ENCODE data around the gene SLC30A10. TPM values are rescaled to one million over a fixed set of nuclear protein-coding genes. Genes with fewer than 3 reads are reported as not detected.

The SLC30A10 gene
- polyA plus RNA-seq, 2 of the 4 experiments (the other 2 are of a cell fraction): 0.03 to 0.04 TPM

- Histone ChIP-seq H3K27ac (no peak overlapping the region), H3K9me3 (no peaks in the 10 kb centered on the region), H3K4me3 (no peak overlapping the region), H3K4me2 (no peak overlapping the region), H3K4me1 (no peaks in the 10 kb centered on the region)
- ATAC-seq (no peak), FAIRE-seq (no peak), DNase-seq (ENCODE audit: low read depth in 1 of 2, low spot score in 1 of 2) (no peak)
- TF ChIP-seq BCL3 (IDR thresholded peaks at IDR 0.05) (no peak), CEBPB (IDR thresholded peaks at IDR 0.05) (no peak)
- ChIA-PET CTCF (no interaction called here), POLR2A (no interaction called here)
- WGBS (ENCODE audit: missing lambda C conversion rate): 23% methylated on average over 2 of the region's 2 CpGs
These were observed 42.7 kb downstream of the SLC30A10 start for GRCh38 chr1:219885680-219886079.

- POLR2A ChIA-PET: no interaction called here
- WGBS (ENCODE audit: missing lambda C conversion rate): 38% methylated on average over 5 of the region's 5 CpGs
- no peak for DNase-seq (ENCODE audit: low read depth in 1 of 2, low spot score in 1 of 2)
These were observed 44.7 kb downstream of the SLC30A10 start for GRCh38 chr1:219883400-219884332.

GRCh38 chr1:219882755-219883154 lies 45.6 kb downstream of the SLC30A10 start:
- H3K4me2 ChIP-seq: no peak overlapping the region
- H3K4me3 ChIP-seq: no peak overlapping the region
- POLR2A ChIA-PET: no interaction called here
- ATAC-seq (no peak), FAIRE-seq (no peak), DNase-seq (ENCODE audit: low read depth in 1 of 2, low spot score in 1 of 2) (no peak)
- CTCF ChIA-PET: no interaction called here
- WGBS (ENCODE audit: missing lambda C conversion rate): 50% methylated on average over 3 of the region's 3 CpGs
- H3K9me3 ChIP-seq: no peaks in the 10 kb centered on the region
- H3K4me1 ChIP-seq: no peaks in the 10 kb centered on the region
- H3K27ac ChIP-seq: no peak overlapping the region
- TF ChIP-seq PHF8 (IDR thresholded peaks at IDR 0.05; ENCODE audit: borderline replicate concordance, low read depth) (no peak), ZNF302 (CRISPR knock-in tag; IDR thresholded peaks at IDR 0.05) (no peak), HDAC2 (IDR thresholded peaks at IDR 0.05) (no peak), HMGXB4 (CRISPR knock-in tag; IDR thresholded peaks at IDR 0.05; ENCODE audit: borderline replicate concordance) (no peak)

More at GRCh38 chr1:219883400-219884332, 44.7 kb downstream of the SLC30A10 start:
- CTCF ChIA-PET: no interaction called here
- FAIRE-seq: no peak
- Histone ChIP-seq H3K4me2 (no peak overlapping the region), H3K27ac (no peak overlapping the region), H3K9me3 (no peaks in the 10 kb centered on the region), H3K4me1 (no peaks in the 10 kb centered on the region), H3K4me3 (no peak overlapping the region)
- ATAC-seq: no peak
- TF ChIP-seq MYC (IDR thresholded peaks at IDR 0.05; ENCODE audit: borderline replicate concordance, low read length): no peak
- TF ChIP-seq ZFP36 (IDR thresholded peaks at IDR 0.05; ENCODE audit: borderline replicate concordance, partially characterized antibody): no peak
- no peak for TF ChIP-seq NPAS2 (CRISPR knock-in tag; IDR thresholded peaks at IDR 0.05; ENCODE audit: borderline replicate concordance)
- TF ChIP-seq MAZ (IDR thresholded peaks at IDR 0.05; ENCODE audit: borderline replicate concordance, low read depth, low read length): no peak
- TF ChIP-seq REST (IDR thresholded peaks at IDR 0.05): no peak
- no peak for TF ChIP-seq TP53 (CRISPR knock-in tag; IDR thresholded peaks at IDR 0.05)
- TF ChIP-seq RFX5 (IDR thresholded peaks at IDR 0.05): no peak
- no peak for TF ChIP-seq FOSL2 (IDR thresholded peaks at IDR 0.05)
- TF ChIP-seq FOSL2 (CRISPR knock-in tag; IDR thresholded peaks at IDR 0.05): no peak

All from A549 (cell line).